ENCODE results near the gene PDGFD. TPM values are rescaled to one million over a fixed set of nuclear protein-coding genes. Genes with fewer than 3 reads are reported as not detected.

Gene PDGFD
- total and polyA plus RNA-seq, 2 donors (not counting 1 experiment from before 2014, with no cell fraction given): 1.3 TPM

DNA sequence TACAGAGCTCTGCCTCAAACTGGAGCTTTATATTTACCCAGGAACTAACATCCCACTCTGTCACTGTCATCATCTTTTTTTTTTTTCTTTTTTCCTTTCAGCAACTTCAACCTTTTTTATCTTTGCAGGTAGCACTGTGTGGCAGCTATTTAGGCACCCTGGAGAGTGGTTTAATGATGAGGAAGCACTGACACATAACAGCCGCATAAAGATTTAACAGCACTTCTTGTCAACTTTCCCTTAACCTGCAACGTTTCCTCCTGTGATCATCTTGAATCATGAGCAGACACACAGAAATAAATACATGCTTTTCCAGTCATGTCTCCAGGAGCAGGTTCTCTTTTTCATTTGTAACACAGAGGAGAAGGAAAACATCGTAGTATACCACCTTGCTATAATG lies 34.8 kb downstream of the PDGFD start:
- H2AFZ ChIP-seq (ENCODE audit: low read length): no peak overlapping the region

DNA sequence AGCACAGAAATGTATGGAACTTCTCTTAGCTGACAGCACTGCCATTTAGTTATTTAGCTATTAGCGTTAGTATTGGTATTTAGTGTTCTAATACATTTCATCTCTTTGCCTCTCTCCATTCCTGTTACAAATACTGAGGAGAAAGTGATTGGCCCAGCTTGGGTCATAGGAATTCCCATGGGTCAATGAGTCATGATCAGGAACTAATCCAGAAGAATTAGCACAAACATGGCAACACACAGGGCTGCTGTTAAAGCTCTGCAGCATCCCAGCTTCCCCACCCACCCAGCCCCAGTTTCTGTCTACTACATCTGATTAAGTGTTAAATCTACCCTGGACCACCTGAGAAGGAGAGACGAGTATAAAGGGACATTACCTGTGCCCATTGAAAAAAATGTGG lies 36.1 kb downstream of the PDGFD start:
- H3K9me3 ChIP-seq (ENCODE audit: control insufficient read depth, insufficient read depth, low read depth, low read length): no peaks in the 10 kb centered on the region
- H2AFZ ChIP-seq (ENCODE audit: low read length): no peak overlapping the region
- no peaks in the 10 kb centered on the region for H3K79me2 ChIP-seq (ENCODE audit: control insufficient read depth, insufficient read depth, low read length)
- no peaks in the 10 kb centered on the region for H3K27me3 ChIP-seq (ENCODE audit: control insufficient read depth, insufficient read depth, low read length)
- H3K9ac ChIP-seq (ENCODE audit: insufficient read depth, low read length): no peak overlapping the region
- H4K20me1 ChIP-seq (ENCODE audit: control insufficient read depth, extremely low read depth, insufficient read depth, low read length): no peaks in the 10 kb centered on the region
- TF ChIP-seq, protein P1, sequence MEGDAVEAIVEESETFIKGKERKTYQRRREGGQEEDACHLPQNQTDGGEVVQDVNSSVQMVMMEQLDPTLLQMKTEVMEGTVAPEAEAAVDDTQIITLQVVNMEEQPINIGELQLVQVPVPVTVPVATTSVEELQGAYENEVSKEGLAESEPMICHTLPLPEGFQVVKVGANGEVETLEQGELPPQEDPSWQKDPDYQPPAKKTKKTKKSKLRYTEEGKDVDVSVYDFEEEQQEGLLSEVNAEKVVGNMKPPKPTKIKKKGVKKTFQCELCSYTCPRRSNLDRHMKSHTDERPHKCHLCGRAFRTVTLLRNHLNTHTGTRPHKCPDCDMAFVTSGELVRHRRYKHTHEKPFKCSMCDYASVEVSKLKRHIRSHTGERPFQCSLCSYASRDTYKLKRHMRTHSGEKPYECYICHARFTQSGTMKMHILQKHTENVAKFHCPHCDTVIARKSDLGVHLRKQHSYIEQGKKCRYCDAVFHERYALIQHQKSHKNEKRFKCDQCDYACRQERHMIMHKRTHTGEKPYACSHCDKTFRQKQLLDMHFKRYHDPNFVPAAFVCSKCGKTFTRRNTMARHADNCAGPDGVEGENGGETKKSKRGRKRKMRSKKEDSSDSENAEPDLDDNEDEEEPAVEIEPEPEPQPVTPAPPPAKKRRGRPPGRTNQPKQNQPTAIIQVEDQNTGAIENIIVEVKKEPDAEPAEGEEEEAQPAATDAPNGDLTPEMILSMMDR (conservative IDR thresholded peaks at IDR 0.05 in 1 of 2, IDR thresholded peaks at IDR 0.05 in 1 of 2; ENCODE audit: low read depth in 1 of 2, low read length in 2 of 2): no peak
- no peak for TF ChIP-seq EZH2 (IDR thresholded peaks at IDR 0.05; ENCODE audit: low read length, missing control alignments)
- DNase-seq (ENCODE audit: low read depth in 2 of 2): peak; percentile 42 to 76
- H3K36me3 ChIP-seq (ENCODE audit: control insufficient read depth, insufficient read depth, low read length): no peaks in the 10 kb centered on the region
- H3K4me3 ChIP-seq (replicated peaks in 1 of 4; ENCODE audit: control extremely low read depth in 1 of 4, insufficient read depth in 1 of 4, low read depth in 3 of 4, low read length in 4 of 4): no peak overlapping the region
- no peaks in the 10 kb centered on the region for H3K4me1 ChIP-seq (ENCODE audit: control insufficient read depth, extremely low read depth, insufficient read depth, low read length)
- H3K4me2 ChIP-seq (ENCODE audit: extremely low read depth, insufficient read depth, low read length): no peak overlapping the region
- no peak overlapping the region for H3K27ac ChIP-seq (ENCODE audit: insufficient read depth, low read length)

More for the DNA sequence above, 34.8 kb downstream of the PDGFD start:
- no peaks in the 10 kb centered on the region for H3K9me3 ChIP-seq (ENCODE audit: control insufficient read depth, insufficient read depth, low read depth, low read length)
- no peaks in the 10 kb centered on the region for H4K20me1 ChIP-seq (ENCODE audit: control insufficient read depth, extremely low read depth, insufficient read depth, low read length)
- DNase-seq (ENCODE audit: low read depth in 2 of 2): no peak
- no peak overlapping the region for H3K27ac ChIP-seq (ENCODE audit: insufficient read depth, low read length)
- H3K36me3 ChIP-seq (ENCODE audit: control insufficient read depth, insufficient read depth, low read length): no peaks in the 10 kb centered on the region
- no peaks in the 10 kb centered on the region for H3K4me1 ChIP-seq (ENCODE audit: control insufficient read depth, extremely low read depth, insufficient read depth, low read length)
- H3K9ac ChIP-seq (ENCODE audit: insufficient read depth, low read length): no peak overlapping the region
- H3K4me3 ChIP-seq (replicated peaks in 1 of 4; ENCODE audit: control extremely low read depth in 1 of 4, insufficient read depth in 1 of 4, low read depth in 3 of 4, low read length in 4 of 4): no peak overlapping the region
- H3K27me3 ChIP-seq (ENCODE audit: control insufficient read depth, insufficient read depth, low read length): no peaks in the 10 kb centered on the region
- TF ChIP-seq EZH2 (IDR thresholded peaks at IDR 0.05; ENCODE audit: low read length, missing control alignments): no peak
- TF ChIP-seq, protein P1 (conservative IDR thresholded peaks at IDR 0.05 in 1 of 2, IDR thresholded peaks at IDR 0.05 in 1 of 2; ENCODE audit: low read depth in 1 of 2, low read length in 2 of 2): no peak
- H3K79me2 ChIP-seq (ENCODE audit: control insufficient read depth, insufficient read depth, low read length): no peaks in the 10 kb centered on the region
- no peak overlapping the region for H3K4me2 ChIP-seq (ENCODE audit: extremely low read depth, insufficient read depth, low read length)

DNA sequence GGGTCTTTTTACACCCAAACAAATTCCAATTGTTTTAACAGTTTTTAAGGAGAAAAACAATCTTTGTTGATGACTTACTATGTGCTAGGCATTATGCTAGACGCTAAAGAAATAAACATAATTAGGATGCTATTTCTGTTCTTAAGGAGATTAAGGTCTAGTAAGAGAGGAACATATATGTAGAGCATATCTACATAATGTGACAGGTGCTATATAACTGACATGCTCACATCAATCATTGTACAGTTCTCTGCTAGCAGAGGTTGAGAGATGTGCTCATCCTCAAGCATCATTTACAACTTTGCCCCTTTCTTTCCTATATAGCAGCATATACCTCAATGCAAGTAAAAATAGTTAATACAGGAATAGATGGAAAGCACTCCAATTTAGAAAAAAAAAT lies 37.5 kb downstream of the PDGFD start:
- H3K4me2 ChIP-seq (ENCODE audit: extremely low read depth, insufficient read depth, low read length): no peak overlapping the region
- H3K27ac ChIP-seq (ENCODE audit: insufficient read depth, low read length): no peak overlapping the region
- H2AFZ ChIP-seq (ENCODE audit: low read length): no peak overlapping the region
- H3K4me3 ChIP-seq (replicated peaks in 1 of 4; ENCODE audit: control extremely low read depth in 1 of 4, insufficient read depth in 1 of 4, low read depth in 3 of 4, low read length in 4 of 4): no peak overlapping the region
- H3K36me3 ChIP-seq (ENCODE audit: control insufficient read depth, insufficient read depth, low read length): no peaks in the 10 kb centered on the region
- no peak for DNase-seq (ENCODE audit: low read depth in 2 of 2)
- no peaks in the 10 kb centered on the region for H3K79me2 ChIP-seq (ENCODE audit: control insufficient read depth, insufficient read depth, low read length)
- no peak overlapping the region for H3K9ac ChIP-seq (ENCODE audit: insufficient read depth, low read length)
- H4K20me1 ChIP-seq (ENCODE audit: control insufficient read depth, extremely low read depth, insufficient read depth, low read length): no peaks in the 10 kb centered on the region
- no peaks in the 10 kb centered on the region for H3K27me3 ChIP-seq (ENCODE audit: control insufficient read depth, insufficient read depth, low read length)
- no peaks in the 10 kb centered on the region for H3K4me1 ChIP-seq (ENCODE audit: control insufficient read depth, extremely low read depth, insufficient read depth, low read length)
- no peaks in the 10 kb centered on the region for H3K9me3 ChIP-seq (ENCODE audit: control insufficient read depth, insufficient read depth, low read depth, low read length)
- no peak for TF ChIP-seq EZH2 (IDR thresholded peaks at IDR 0.05; ENCODE audit: low read length, missing control alignments)
- TF ChIP-seq, protein P1 (conservative IDR thresholded peaks at IDR 0.05 in 1 of 2, IDR thresholded peaks at IDR 0.05 in 1 of 2; ENCODE audit: low read depth in 1 of 2, low read length in 2 of 2): no peak
